HG02610 (cell line): ENCODE measurements around the gene INSYN1.
"Not testable (repeated sequence)": the region's sequence is repeated elsewhere in the genome, so short reads cannot be mapped to it uniquely, and the experiment has no call there.

ENCODE experiments used
- ATAC-seq: cut with Tn5 transposase; IDR thresholded peaks from one replicate; pipeline ENCODE4 v1.9.1; 2021; ENCODE audit warnings: mild to moderate bottlenecking, moderate library complexity; ENCODE audit not compliant: unreplicated experiment

The INSYN1 gene

DNA sequence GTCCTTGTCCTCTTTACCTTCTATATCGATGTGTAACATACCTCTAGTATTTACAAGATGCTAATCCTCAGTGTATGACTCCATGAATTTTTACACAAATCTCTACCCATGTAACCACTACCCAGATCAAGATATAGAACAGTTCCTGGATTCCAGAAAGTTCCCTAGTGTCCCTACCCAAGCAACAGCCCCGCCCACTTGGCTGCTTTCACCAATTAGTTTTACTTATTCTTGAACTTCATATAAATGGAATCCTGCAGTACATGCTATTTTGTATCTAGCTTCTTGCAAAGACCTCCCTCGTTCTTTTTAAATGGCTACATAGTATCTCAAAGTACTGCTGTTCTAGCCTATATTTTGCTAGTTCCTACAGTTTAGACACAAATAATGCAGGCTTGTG is 35.9 kb downstream of the INSYN1 start:
- ATAC-seq: no peak

DNA sequence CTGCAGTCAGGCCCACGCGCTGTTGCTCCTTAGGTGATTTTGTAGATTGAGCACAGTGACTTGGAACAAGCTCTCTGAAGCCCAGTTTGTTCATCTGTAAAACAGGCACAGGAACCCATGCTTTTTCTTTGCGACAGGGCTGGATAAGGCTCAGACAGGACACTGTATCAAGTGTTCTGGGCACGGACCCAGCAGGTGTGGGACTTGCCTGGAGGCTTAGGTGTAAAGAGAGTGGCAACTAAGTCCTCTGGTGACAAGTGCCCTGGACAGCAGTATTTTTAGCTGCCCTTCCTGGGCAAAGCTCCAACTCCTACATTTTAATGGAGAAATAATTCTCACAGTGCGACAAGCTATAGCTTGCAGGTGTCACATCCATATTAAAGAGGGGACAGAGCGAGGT is 36.7 kb downstream of the INSYN1 start:
- ATAC-seq: no peak

GRCh38 chr15:73715417-73715816 is 37.7 kb downstream of the INSYN1 start:
- no peak for ATAC-seq

DNA sequence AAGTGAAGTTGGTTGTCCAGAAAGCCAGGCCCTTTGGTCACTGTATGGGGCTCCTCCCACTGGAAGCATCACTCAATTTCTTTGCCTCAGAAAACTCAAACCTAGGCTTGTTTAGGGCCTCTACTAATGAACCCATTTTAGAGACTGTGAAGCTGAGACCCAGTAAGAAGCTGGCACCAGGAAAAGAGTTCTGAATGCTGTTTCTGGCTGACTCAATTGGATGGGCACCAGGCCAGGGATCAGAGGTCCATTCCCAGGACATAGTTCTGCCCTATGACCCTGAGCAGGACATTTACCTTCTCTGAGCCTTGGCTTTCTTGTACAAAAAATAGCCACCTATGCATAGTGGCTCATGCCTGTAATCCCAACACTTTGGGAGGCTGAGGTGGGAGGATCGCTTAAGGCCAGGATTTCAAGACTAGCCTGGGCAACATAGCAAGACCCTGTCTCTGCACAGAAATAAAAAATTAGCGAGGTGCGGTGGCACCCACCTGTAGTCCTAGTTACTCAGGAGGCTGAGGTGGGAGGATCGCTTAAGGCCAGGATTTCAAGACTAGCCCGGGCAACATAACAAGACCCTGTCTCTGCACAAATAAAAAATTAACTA is 38.4 kb downstream of the INSYN1 start:
- ATAC-seq: no peak

GRCh38 chr15:73712107-73712506 is 41.0 kb downstream of the INSYN1 start:
- no peak for ATAC-seq

GRCh38 chr15:73711526-73711925 is 41.6 kb downstream of the INSYN1 start:
- ATAC-seq: no peak

- ATAC-seq: no peak
Measured at GRCh38 chr15:73710321-73710720, 42.8 kb downstream of the INSYN1 start.

DNA sequence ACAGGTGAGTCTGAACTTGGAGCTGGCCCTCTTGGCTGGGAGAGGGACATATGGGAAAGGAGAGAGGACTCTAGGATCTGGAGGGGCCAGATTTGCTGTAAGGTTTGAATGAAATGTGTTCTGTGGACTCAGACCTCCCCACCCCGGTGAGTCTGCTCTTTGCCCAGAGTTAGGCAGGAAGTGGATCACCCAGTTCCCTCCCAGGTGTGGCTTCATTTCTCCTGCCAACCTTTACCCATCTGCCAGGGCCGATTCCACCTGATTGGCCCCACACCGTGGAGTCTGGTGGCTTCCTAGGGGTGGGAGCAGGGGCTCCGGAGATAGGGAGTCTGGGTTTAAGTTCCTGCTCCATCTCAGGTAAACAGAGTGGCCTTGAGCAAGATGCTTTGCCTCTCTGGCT is 43.5 kb downstream of the INSYN1 start:
- no peak for ATAC-seq

DNA sequence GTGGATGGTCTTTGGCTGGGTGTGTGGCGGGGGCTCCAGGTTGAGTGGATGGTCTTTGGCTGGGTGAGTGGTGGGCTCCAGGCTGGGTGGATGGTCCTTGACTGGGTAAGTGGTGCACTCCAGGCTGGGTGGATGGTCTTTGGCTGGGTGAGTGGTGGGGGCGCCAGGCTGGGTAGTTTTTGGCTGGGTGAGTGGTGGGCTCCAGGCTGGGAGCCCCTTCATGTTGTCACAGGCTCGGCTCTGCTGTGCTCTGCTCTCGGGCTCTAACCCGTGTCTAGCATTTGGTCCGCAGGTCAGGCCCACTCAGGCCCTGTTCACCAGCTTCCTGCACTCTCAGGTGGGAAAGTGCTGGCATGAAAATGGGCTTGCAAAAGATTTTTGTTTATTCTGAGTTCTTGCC is 43.9 kb downstream of the INSYN1 start:
- no peak for ATAC-seq

DNA sequence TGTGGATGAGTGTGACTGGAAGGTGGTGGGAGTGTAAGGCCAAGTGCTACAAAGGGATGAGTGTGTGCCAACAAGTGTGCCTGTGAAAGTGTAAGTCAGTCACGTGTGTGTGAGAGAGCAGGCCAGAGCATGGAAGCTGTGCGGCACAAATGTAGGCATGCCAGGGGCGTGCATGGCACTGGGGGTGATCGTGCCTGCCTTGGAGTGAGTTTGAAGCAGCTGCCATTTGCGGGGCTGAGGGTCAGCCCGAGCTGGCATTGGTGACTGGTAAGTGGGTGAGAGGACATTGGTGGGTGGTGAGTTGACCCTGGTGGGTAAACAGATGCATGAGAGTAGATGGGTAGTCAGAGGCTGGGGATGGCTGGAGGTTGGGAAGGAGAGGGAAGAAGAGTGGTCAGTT is 44.5 kb downstream of the INSYN1 start:
- ATAC-seq: no peak

DNA sequence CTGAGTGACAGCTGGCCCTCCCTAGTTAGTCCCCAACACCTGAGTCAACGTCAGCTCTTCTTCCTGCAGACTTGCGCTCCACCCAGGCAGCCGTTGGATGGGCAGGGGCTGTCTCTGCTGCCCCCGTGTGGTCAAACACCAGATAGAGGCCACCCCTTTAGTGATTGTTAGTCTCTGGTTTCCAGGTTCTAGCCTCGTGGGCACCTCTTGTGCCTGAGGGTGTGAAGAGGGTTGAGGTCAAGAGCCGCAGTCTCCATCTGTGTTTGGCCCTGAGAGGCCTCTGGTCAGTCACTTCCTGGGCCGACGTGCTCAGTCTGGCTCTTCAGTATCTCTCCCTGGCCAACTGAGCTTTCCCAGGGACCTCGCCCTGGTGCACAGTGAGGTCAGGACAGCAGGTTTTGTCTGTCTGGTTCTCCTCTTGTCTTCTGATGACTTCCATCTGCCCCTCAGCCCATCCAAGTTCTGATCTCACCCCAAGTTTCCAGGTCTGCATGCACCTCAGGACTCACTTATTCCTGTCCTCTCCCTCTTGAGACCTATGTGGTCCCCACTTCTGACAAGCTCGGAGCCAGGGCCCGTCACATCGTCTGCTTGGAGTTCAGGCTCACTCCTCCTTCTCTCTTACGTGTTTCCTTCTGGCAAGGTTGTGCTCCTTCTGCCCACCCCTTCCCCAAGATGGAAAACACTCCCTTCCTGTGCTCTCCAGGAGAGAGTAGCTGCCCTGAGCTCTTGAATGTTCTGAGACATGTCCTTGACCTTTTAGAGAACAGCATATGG is 48.1 kb downstream of the INSYN1 start:
- ATAC-seq: no peak

DNA sequence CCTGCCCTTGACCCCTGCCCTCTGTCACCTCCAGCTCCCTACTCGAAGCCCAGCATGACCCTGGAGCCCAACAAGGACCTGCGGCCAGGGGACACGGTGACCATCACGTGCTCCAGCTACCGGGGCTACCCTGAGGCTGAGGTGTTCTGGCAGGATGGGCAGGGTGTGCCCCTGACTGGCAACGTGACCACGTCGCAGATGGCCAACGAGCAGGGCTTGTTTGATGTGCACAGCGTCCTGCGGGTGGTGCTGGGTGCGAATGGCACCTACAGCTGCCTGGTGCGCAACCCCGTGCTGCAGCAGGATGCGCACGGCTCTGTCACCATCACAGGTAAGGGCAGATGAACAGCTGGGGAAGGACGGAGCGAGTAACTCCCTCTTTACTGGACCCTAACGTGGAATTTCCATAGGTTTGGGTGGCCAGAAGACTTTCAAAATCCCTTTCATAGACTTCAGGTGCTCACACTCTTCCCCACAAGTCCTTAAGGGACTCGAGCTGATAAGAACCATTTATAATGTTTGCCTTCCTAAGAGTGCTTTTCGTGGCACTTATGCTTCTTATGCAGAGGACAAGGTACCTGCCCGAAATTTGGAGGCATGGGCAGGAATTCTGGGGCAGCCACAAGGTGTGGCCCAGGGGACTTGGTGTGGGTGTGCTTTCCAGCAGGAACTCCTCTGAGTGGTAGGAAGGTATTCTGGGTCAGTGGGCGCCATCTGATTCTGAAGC is 48.8 kb downstream of the INSYN1 start:
- not testable (repeated sequence) for ATAC-seq

GRCh38 chr15:73703601-73704000 is 49.5 kb downstream of the INSYN1 start:
- ATAC-seq: not testable (repeated sequence)

DNA sequence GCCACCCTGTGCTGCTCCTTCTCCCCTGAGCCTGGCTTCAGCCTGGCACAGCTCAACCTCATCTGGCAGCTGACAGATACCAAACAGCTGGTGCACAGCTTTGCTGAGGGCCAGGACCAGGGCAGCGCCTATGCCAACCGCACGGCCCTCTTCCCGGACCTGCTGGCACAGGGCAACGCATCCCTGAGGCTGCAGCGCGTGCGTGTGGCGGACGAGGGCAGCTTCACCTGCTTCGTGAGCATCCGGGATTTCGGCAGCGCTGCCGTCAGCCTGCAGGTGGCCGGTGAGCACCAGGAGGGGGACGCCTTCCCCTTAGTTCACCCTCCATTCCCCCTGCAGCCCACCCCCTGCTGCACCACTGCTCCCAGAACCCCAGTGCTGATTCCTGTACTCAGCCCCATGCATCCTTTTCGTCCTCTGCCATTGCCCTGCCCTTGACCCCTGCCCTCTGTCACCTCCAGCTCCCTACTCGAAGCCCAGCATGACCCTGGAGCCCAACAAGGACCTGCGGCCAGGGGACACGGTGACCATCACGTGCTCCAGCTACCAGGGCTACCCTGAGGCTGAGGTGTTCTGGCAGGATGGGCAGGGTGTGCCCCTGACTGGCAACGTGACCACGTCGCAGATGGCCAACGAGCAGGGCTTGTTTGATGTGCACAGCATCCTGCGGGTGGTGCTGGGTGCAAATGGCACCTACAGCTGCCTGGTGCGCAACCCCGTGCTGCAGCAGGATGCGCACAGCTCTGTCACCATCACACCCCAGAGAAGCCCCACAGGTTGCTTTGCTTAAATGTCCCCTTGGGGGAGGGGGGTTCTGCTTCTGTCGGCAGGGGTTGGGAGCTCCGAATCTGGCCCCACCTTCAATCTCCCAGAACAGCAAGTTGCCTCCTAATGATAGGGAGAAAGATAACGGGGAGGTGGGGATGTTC is 50.6 kb downstream of the INSYN1 start:
- ATAC-seq: not testable (repeated sequence)

DNA sequence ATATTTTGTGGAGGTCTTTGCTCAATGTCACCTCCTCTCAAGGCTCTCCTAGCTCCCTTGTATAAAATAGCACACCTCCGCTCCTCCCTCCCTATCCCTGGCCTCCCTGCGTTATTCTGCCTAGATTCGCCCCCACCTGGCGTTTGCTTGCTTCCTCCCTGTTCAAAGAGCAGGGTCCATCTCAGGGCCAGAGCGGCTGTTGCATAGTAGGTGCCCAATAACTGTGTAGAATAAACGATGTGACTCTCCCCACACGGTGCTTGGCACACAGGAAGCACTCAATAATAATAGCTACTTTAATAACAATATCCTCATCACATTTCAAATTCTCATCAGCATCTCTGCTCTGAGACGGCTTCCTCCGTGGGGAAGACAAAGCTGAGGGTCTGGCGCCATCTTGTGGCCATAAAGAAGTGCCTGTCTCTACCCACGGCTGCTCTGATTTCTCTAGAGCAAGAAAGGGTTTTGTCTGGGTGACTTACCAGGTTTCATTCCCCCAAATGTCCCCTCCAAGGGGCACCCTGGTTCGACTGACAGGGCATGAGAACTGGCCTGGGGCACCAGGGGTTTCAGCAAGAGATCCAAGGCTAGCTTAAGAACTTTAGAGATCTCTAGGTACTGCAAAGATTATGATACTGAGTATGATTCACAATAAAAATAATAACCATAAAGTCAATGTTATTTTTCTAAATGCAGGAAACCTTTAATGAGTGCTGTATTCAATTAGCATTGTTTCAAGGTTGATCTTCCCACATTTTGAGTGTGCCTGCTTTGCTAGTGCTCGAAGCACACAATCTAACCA is 52.9 kb downstream of the INSYN1 start:
- no peak for ATAC-seq

GRCh38 chr15:73699249-73700040 is 53.7 kb downstream of the INSYN1 start:
- ATAC-seq: no peak

GRCh38 chr15:73697033-73697467 is 56.1 kb downstream of the INSYN1 start:
- peak; percentile 86 for ATAC-seq

DNA sequence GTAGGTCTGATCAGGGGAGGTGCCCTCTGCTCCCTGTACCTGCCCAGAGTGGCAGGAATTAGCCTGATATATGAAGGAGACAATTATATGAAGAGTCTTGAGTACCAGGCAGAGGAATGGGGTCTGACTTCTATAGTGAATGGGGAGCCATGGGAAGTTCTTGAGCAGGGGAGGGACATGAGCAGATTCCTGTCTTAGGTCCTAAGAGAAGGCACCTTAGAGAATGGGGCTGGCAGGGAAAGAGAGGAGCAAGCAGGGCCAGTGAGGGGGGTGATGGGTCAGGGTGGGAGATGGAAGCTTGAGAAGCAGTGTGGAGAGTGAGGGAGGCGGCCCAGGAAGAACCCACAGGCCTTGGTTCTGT is 56.5 kb downstream of the INSYN1 start:
- no peak for ATAC-seq
